ENCODE measurements around the gene GOLT1A. TPM values are rescaled to one million over a fixed set of nuclear protein-coding genes. Genes with fewer than 3 reads are reported as not detected.

GOLT1A gene
- total RNA-seq, 1 experiment from 2014 or later = 0.49 TPM

- POLR2A ChIA-PET = interaction anchor here (0.7 kb wide), 1 partner anchor 54 kb away, joined by 3 read pairs; no protein-coding TSS in a partner anchor
- CTCF ChIA-PET = no interaction called here
- ATAC-seq (no peak), DNase-seq (ENCODE audit: low read depth, low spot score) (no peak)
- no peaks in the 10 kb centered on the region for H3K36me3 ChIP-seq (ENCODE audit: control insufficient read depth, insufficient read depth, low read length)
- H3K27me3 ChIP-seq (ENCODE audit: control insufficient read depth, insufficient read depth, low read length) = peaks cover 9% of the 10 kb centered on the region; the same call in 1 of the 2 replicates
- no peaks in the 10 kb centered on the region for H3K9me3 ChIP-seq (ENCODE audit: control insufficient read depth, insufficient read depth, low read depth, low read length)
- TF ChIP-seq REST (IDR thresholded peaks at IDR 0.05; ENCODE audit: insufficient read depth in 1 of 2, low read depth in 2 of 2, low read length in 1 of 2) (no peak), POLR2AphosphoS5 (IDR thresholded peaks at IDR 0.05; ENCODE audit: low read depth, low read length) (no peak), CTCF (IDR thresholded peaks at IDR 0.05) (no peak), TCF7L2 (IDR thresholded peaks at IDR 0.05; ENCODE audit: low read depth, low read length) (no peak), SIN3A (IDR thresholded peaks at IDR 0.05; ENCODE audit: borderline replicate concordance, insufficient read depth, low read depth, low read length) (no peak)
- H3K4me1 ChIP-seq (ENCODE audit: control insufficient read depth, insufficient read depth, low read length) = no peaks in the 10 kb centered on the region
- intact Hi-C loops (cut with micrococcal nuclease; ENCODE audit: unreplicated experiment) (no loop called here), in situ Hi-C loops (cut with HindIII; ENCODE audit: low pct_unique_long_range_greater_than_20kb, low sequenced_read_pairs) (no loop called here)
- H3K4me3 ChIP-seq (ENCODE audit: low read depth in 2 of 2, low read length in 2 of 2) = no peak overlapping the region
- no peak overlapping the region for H3K27ac ChIP-seq (ENCODE audit: low read length)
- BruUV-seq (replicated peaks) = no TSS peak
Observed at GRCh38 chr1:204176049-204176448, 37.7 kb downstream of the GOLT1A start.

GRCh38 chr1:204174958-204175357 lies 38.8 kb downstream of the GOLT1A start:
- ATAC-seq (no peak), DNase-seq (ENCODE audit: low read depth, low spot score) (no peak)
- Histone ChIP-seq H3K36me3 (ENCODE audit: control insufficient read depth, insufficient read depth, low read length) (no peaks in the 10 kb centered on the region), H3K27me3 (ENCODE audit: control insufficient read depth, insufficient read depth, low read length) (peaks cover 9% of the 10 kb centered on the region; the same call in 1 of the 2 replicates), H3K4me3 (ENCODE audit: low read depth in 2 of 2, low read length in 2 of 2) (no peak overlapping the region), H3K4me1 (ENCODE audit: control insufficient read depth, insufficient read depth, low read length) (no peaks in the 10 kb centered on the region), H3K9me3 (ENCODE audit: control insufficient read depth, insufficient read depth, low read depth, low read length) (0 out of 2 replicates have a peak, but pooled peaks cover 3% of the 10 kb centered on the region), H3K27ac (ENCODE audit: low read length) (no peak overlapping the region)
- in situ Hi-C loops (cut with HindIII; ENCODE audit: low pct_unique_long_range_greater_than_20kb, low sequenced_read_pairs) (no loop called here), intact Hi-C loops (cut with micrococcal nuclease; ENCODE audit: unreplicated experiment) (no loop called here)
- CTCF ChIA-PET = no interaction called here
- no TSS peak for BruUV-seq (replicated peaks)
- POLR2A ChIA-PET = no interaction called here
- TF ChIP-seq POLR2AphosphoS5 (IDR thresholded peaks at IDR 0.05; ENCODE audit: low read depth, low read length) = no peak
- no peak for TF ChIP-seq REST (IDR thresholded peaks at IDR 0.05; ENCODE audit: insufficient read depth in 1 of 2, low read depth in 2 of 2, low read length in 1 of 2)
- TF ChIP-seq TCF7L2 (IDR thresholded peaks at IDR 0.05; ENCODE audit: low read depth, low read length) = no peak
- TF ChIP-seq SIN3A (IDR thresholded peaks at IDR 0.05; ENCODE audit: borderline replicate concordance, insufficient read depth, low read depth, low read length) = no peak
- no peak for TF ChIP-seq CTCF (IDR thresholded peaks at IDR 0.05)
